Trophoblast cell (in vitro differentiated cells and primary cell): ENCODE measurements around the gene LYPD3.

Experiments used
- DNase-seq, 2 donors: peaks; one replicate each; pipeline ENCODE4 v3.0.0-alpha.2; 2016
- H2AFZ ChIP-seq: 2 replicates; pipeline ENCODE4 v1.6.1; 2013; ENCODE audit warnings: low read length, moderate library complexity, mild to moderate bottlenecking; ENCODE audit not compliant: insufficient read depth, poor library complexity
- H2AK5ac ChIP-seq: 2 replicates; pipeline ENCODE4 v1.6.1; 2013; ENCODE audit warnings: mild to moderate bottlenecking, low read length
- H2BK120ac ChIP-seq: 2 replicates; pipeline ENCODE4 v1.6.1; 2013; ENCODE audit warnings: low read length, mild to moderate bottlenecking, moderate library complexity; ENCODE audit not compliant: insufficient read depth, poor library complexity
- H2BK12ac ChIP-seq: 2 replicates; pipeline ENCODE4 v1.6.1; 2013; ENCODE audit warnings: mild to moderate bottlenecking, low read length, moderate library complexity
- H2BK5ac ChIP-seq: 2 replicates; pipeline ENCODE4 v1.6.1; 2013; ENCODE audit warnings: low read length, low read depth, moderate library complexity, mild to moderate bottlenecking; ENCODE audit not compliant: poor library complexity
- H3K14ac ChIP-seq: 2 replicates; pipeline ENCODE4 v1.6.1; 2013; ENCODE audit warnings: mild to moderate bottlenecking, low read length
- H3K18ac ChIP-seq: 2 replicates; pipeline ENCODE4 v1.6.1; 2013; ENCODE audit warnings: mild to moderate bottlenecking, low read length
- H3K23ac ChIP-seq: 2 replicates; pipeline ENCODE4 v1.6.1; 2013; ENCODE audit warnings: low read length
- H3K27ac ChIP-seq: 2 replicates; pipeline ENCODE4 v1.5.1; 2013; ENCODE audit warnings: low read depth, mild to moderate bottlenecking, inconsistent platforms, low read length, moderate library complexity
- H3K27me3 ChIP-seq: 2 replicates; pipeline ENCODE4 v1.6.1; 2013; ENCODE audit warnings: inconsistent platforms, mild to moderate bottlenecking, low read length, moderate library complexity; ENCODE audit not compliant: insufficient read depth
- H3K36me3 ChIP-seq, 2 experiments: 1 replicate in 1 of 2; 2 replicates in 1 of 2; pipeline ENCODE4 v1.6.1; 2013; ENCODE audit warnings: low read length in 2 of 2, mild to moderate bottlenecking in 2 of 2, moderate library complexity in 1 of 2; ENCODE audit not compliant: insufficient read depth in 2 of 2, control insufficient read depth in 1 of 2
- H3K4ac ChIP-seq: 2 replicates; pipeline ENCODE4 v1.6.1; 2013; ENCODE audit warnings: low read depth, mild to moderate bottlenecking, low read length, moderate library complexity
- H3K4me1 ChIP-seq, 2 experiments: 1 replicate in 1 of 2; 2 replicates in 1 of 2; pipeline ENCODE4 v1.6.1; 2013; ENCODE audit warnings: low read length in 2 of 2, mild to moderate bottlenecking in 2 of 2, moderate library complexity in 1 of 2; ENCODE audit not compliant: insufficient read depth in 2 of 2, control insufficient read depth in 1 of 2
- H3K4me2 ChIP-seq: 2 replicates; pipeline ENCODE4 v1.6.1; 2013; ENCODE audit warnings: inconsistent platforms, mild to moderate bottlenecking, low read length, moderate library complexity
- H3K4me3 ChIP-seq: 2 replicates; pipeline ENCODE4 v1.5.1; 2013; ENCODE audit warnings: mild to moderate bottlenecking, low read depth, low read length, inconsistent platforms
- H3K79me1 ChIP-seq: one replicate; pipeline ENCODE4 v1.6.1; 2013; ENCODE audit warnings: low read length
- H3K79me2 ChIP-seq: 2 replicates; pipeline ENCODE4 v1.6.1; 2013; ENCODE audit warnings: low read length, mild to moderate bottlenecking; ENCODE audit not compliant: control insufficient read depth, insufficient read depth, poor library complexity
- H3K9ac ChIP-seq: 2 replicates; pipeline ENCODE4 v1.6.1; 2013; ENCODE audit warnings: mild to moderate bottlenecking, low read length
- H3K9me3 ChIP-seq: 2 replicates; pipeline ENCODE4 v1.6.1; 2013; ENCODE audit warnings: low read depth, mild to moderate bottlenecking, control low read depth, inconsistent platforms, low read length; ENCODE audit not compliant: insufficient read depth
- H4K12ac ChIP-seq: 2 replicates; pipeline ENCODE4 v1.6.1; 2013; ENCODE audit warnings: low read depth, mild to moderate bottlenecking, low read length, moderate library complexity
- H4K8ac ChIP-seq: 2 replicates; pipeline ENCODE4 v1.6.1; 2013; ENCODE audit warnings: low read depth, mild to moderate bottlenecking, low read length, moderate library complexity
- H4K91ac ChIP-seq: one replicate; pipeline ENCODE4 v1.6.1; 2013; ENCODE audit warnings: low read depth, mild to moderate bottlenecking, low read length, moderate library complexity
- WGBS: extraction: QIAGEN DNeasy Blood & Tissue Kit; methylation state at CpG from one replicate; pipeline ENCODE4 v1.1.7; 2013; ENCODE audit warnings: missing lambda C conversion rate; ENCODE audit not compliant: insufficient read length, insufficient coverage; ENCODE audit errors: extremely low coverage; 5-methylcytosine and 5-hydroxymethylcytosine counted together

LYPD3 gene

DNA sequence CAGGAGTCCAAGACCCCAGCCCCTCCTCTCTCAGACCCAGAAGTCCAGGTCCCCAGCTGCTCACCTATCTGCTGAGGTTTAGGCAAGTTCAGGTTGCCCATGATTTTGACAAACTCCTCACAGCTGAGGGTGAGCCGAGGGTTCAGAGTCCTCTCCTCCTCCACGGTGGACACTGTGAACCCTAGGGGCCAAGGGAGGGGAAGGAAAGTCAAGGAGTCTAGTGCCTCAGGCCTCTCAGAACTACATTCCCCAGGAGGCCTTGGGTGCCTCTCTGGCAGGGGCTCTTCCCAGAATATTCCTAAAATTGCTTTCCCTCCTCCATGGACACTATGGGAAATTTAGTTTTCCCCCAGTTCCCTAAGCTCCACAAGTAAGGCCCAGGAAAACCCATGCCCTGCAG is 42.5 kb upstream of the LYPD3 start:
- no peak overlapping the region for H2BK120ac ChIP-seq
- peaks cover 4 to 5% of the 10 kb centered on the region in 2 experiments for H3K4me1 ChIP-seq
- no peak overlapping the region for H3K23ac ChIP-seq
- H3K4me2 ChIP-seq = no peak overlapping the region
- H3K79me2 ChIP-seq = peaks cover 2% of the 10 kb centered on the region
- no peak overlapping the region for H3K27ac ChIP-seq
- H3K14ac ChIP-seq = no peak overlapping the region
- no CpG with 5 or more reads among the region's 2 CpGs for WGBS
- H3K27me3 ChIP-seq = no peaks in the 10 kb centered on the region
- no peak for DNase-seq
- no peak overlapping the region for H3K9ac ChIP-seq
- H3K79me1 ChIP-seq = peaks cover 12% of the 10 kb centered on the region
- H3K4me3 ChIP-seq = no peak overlapping the region
- H3K36me3 ChIP-seq = peaks cover 11 to 12% of the 10 kb centered on the region in 2 experiments
- no peak overlapping the region for H2AK5ac ChIP-seq
- no peaks in the 10 kb centered on the region for H3K9me3 ChIP-seq
- no peak overlapping the region for H2AFZ ChIP-seq
- H3K18ac ChIP-seq = no peak overlapping the region
- H4K91ac ChIP-seq = no peak overlapping the region
- no peak overlapping the region for H4K12ac ChIP-seq
- no peak overlapping the region for H2BK12ac ChIP-seq
- no peak overlapping the region for H3K4ac ChIP-seq
- no peak overlapping the region for H4K8ac ChIP-seq
- H2BK5ac ChIP-seq = no peak overlapping the region

DNA sequence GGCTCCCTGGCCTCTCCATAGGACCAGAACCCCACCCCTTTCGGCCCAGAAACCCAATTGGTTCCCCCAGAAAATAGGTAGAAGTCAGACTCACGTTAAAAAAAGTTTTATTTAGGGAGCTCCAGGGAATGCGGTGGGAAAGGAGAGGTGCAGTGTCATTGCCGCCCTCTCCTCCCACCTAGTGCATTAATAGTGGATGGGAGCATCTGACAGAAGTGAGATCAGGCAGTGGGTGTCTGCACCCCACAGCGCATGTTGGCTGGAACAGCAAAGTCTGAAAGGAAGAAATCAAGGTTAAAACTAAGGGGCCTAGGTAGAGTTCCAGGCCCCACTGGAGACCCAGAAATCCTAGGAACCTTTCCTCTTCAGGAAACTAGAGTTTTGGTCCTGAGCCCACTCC is 41.2 kb upstream of the LYPD3 start:
- WGBS = no CpG with 5 or more reads among the region's 5 CpGs
- Histone ChIP-seq H3K14ac (no peak overlapping the region), H3K27me3 (no peaks in the 10 kb centered on the region)

GRCh38 chr19:43505941-43506340 is 40.5 kb upstream of the LYPD3 start:
- H4K91ac ChIP-seq = no peak overlapping the region

More for the DNA sequence above, 41.2 kb upstream of the LYPD3 start:
- no peak overlapping the region for H4K8ac ChIP-seq
- peaks cover 3% of the 10 kb centered on the region for H3K79me2 ChIP-seq
- H4K12ac ChIP-seq = no peak overlapping the region
- no peak overlapping the region for H3K18ac ChIP-seq
- peaks cover 9% of the 10 kb centered on the region in 2 experiments for H3K4me1 ChIP-seq
- no peak overlapping the region for H2AFZ ChIP-seq
- no peaks in the 10 kb centered on the region for H3K9me3 ChIP-seq
- H2BK120ac ChIP-seq = no peak overlapping the region
- no peak overlapping the region for H3K23ac ChIP-seq
- H3K9ac ChIP-seq = no peak overlapping the region
- H3K36me3 ChIP-seq = peaks cover 11 to 14% of the 10 kb centered on the region in 2 experiments
- H3K4me3 ChIP-seq = no peak overlapping the region
- H2AK5ac ChIP-seq = no peak overlapping the region
- DNase-seq = no peak
- H4K91ac ChIP-seq = no peak overlapping the region
- no peak overlapping the region for H3K4ac ChIP-seq
- no peak overlapping the region for H2BK12ac ChIP-seq
- H3K4me2 ChIP-seq = no peak overlapping the region
- peaks cover 12% of the 10 kb centered on the region for H3K79me1 ChIP-seq
- H3K27ac ChIP-seq = no peak overlapping the region
- no peak overlapping the region for H2BK5ac ChIP-seq

GRCh38 chr19:43505186-43505456 is 39.7 kb upstream of the LYPD3 start:
- peaks cover 12% of the 10 kb centered on the region for H3K79me1 ChIP-seq
- peak overlapping the region; percentile 12 for H4K12ac ChIP-seq
- peaks cover 7 to 11% of the 10 kb centered on the region in 2 experiments for H3K36me3 ChIP-seq
- H3K4me3 ChIP-seq = no peak overlapping the region
- WGBS = no CpG with 5 or more reads among the region's 3 CpGs
- H4K91ac ChIP-seq = peak overlapping the region; percentile 76
- H2AFZ ChIP-seq = peak overlapping the region; percentile 61
- peak overlapping the region; percentile 72 for H2BK120ac ChIP-seq
- peaks cover 5% of the 10 kb centered on the region for H3K79me2 ChIP-seq
- H2BK12ac ChIP-seq = peak overlapping the region; percentile 8
- H2BK5ac ChIP-seq = no peak overlapping the region
- DNase-seq = no peak
- no peak overlapping the region for H3K4ac ChIP-seq
- no peak overlapping the region for H3K18ac ChIP-seq
- no peak overlapping the region for H3K14ac ChIP-seq
- no peak overlapping the region for H3K27ac ChIP-seq
- peak overlapping the region; percentile 96 for H3K4me2 ChIP-seq
- H4K8ac ChIP-seq = peak overlapping the region; percentile 83
- H3K9me3 ChIP-seq = no peaks in the 10 kb centered on the region
- H3K9ac ChIP-seq = no peak overlapping the region
- H3K4me1 ChIP-seq = peaks cover 10% of the 10 kb centered on the region in 2 experiments
- peak overlapping the region; percentile 18 for H2AK5ac ChIP-seq
- H3K27me3 ChIP-seq = no peaks in the 10 kb centered on the region
- H3K23ac ChIP-seq = no peak overlapping the region

More at GRCh38 chr19:43505941-43506340, 40.5 kb upstream of the LYPD3 start:
- no peaks in the 10 kb centered on the region for H3K9me3 ChIP-seq
- no peak overlapping the region for H3K14ac ChIP-seq
- no peak overlapping the region for H3K4me3 ChIP-seq
- peaks cover 5% of the 10 kb centered on the region for H3K79me2 ChIP-seq
- H3K18ac ChIP-seq = no peak overlapping the region
- no peak for DNase-seq
- H3K4me1 ChIP-seq = peaks cover 10% of the 10 kb centered on the region in 2 experiments
- no peak overlapping the region for H3K23ac ChIP-seq
- no CpG with 5 or more reads among the region's 5 CpGs for WGBS
- H3K79me1 ChIP-seq = peaks cover 12% of the 10 kb centered on the region
- H3K4ac ChIP-seq = no peak overlapping the region
- peaks cover 10 to 11% of the 10 kb centered on the region in 2 experiments for H3K36me3 ChIP-seq
- no peak overlapping the region for H4K8ac ChIP-seq
- H3K9ac ChIP-seq = no peak overlapping the region
- no peak overlapping the region for H4K12ac ChIP-seq
- no peak overlapping the region for H2BK12ac ChIP-seq
- H2AFZ ChIP-seq = no peak overlapping the region
- no peak overlapping the region for H2BK120ac ChIP-seq
- no peaks in the 10 kb centered on the region for H3K27me3 ChIP-seq
- no peak overlapping the region for H2AK5ac ChIP-seq
- H3K4me2 ChIP-seq = no peak overlapping the region
- H3K27ac ChIP-seq = no peak overlapping the region
- no peak overlapping the region for H2BK5ac ChIP-seq
